ENCODE results near the gene MAPK12. TPM values are rescaled to one million over a fixed set of nuclear protein-coding genes. Genes with fewer than 3 reads are reported as not detected.

MAPK12 gene
- total and polyA plus RNA-seq, 2 donors from 2014 or later = 13.4 to 15.9 TPM

- peaks cover 0 to 5% (median 3%) of the 10 kb centered on the region in 3 donors for H3K4me1 ChIP-seq (ENCODE audit: control insufficient read depth in 2 of 3, insufficient read depth in 2 of 3, low read depth in 1 of 3, low read length in 3 of 3)
- FAIRE-seq (no peak), DNase-seq (no peak)
- TF ChIP-seq CTCF (IDR thresholded peaks at IDR 0.05; ENCODE audit: borderline replicate concordance, extremely low read depth, insufficient read depth) = no peak
- H3K9me3 ChIP-seq (ENCODE audit: control insufficient read depth in 2 of 3, insufficient read depth in 1 of 3, low read length in 3 of 3) = no peaks in the 10 kb centered on the region
- no peak overlapping the region for H3K27ac ChIP-seq (ENCODE audit: low read depth in 2 of 2, low read length in 2 of 2)
- no peak overlapping the region for H3K9ac ChIP-seq (ENCODE audit: low read length in 3 of 3)
- no peaks in the 10 kb centered on the region for H3K27me3 ChIP-seq (ENCODE audit: control insufficient read depth, insufficient read depth, low read length)
- H3K36me3 ChIP-seq (ENCODE audit: control insufficient read depth in 2 of 3, insufficient read depth in 3 of 3, low read length in 3 of 3) = peaks cover 0 to 58% (median 19%) of the 10 kb centered on the region in 3 donors
- intact Hi-C loops (cut with DNase I) = no loop called here
- no peak overlapping the region for H3K4me3 ChIP-seq (ENCODE audit: low read length in 3 of 3)
Measured at GRCh38 chr22:50280022-50280707, 18.7 kb upstream of the MAPK12 start.

- peaks cover 0 to 61% (median 19%) of the 10 kb centered on the region in 3 donors for H3K36me3 ChIP-seq (ENCODE audit: control insufficient read depth in 2 of 3, insufficient read depth in 3 of 3, low read length in 3 of 3)
- TF ChIP-seq CTCF (IDR thresholded peaks at IDR 0.05; ENCODE audit: borderline replicate concordance, extremely low read depth, insufficient read depth) = no peak
- FAIRE-seq = no peak
- H3K4me1 ChIP-seq (ENCODE audit: control insufficient read depth in 2 of 3, insufficient read depth in 2 of 3, low read depth in 1 of 3, low read length in 3 of 3) = peaks cover 0 to 5% (median 3%) of the 10 kb centered on the region in 3 donors
- H3K9ac ChIP-seq (ENCODE audit: low read length in 3 of 3) = no peak overlapping the region
- intact Hi-C loops (cut with DNase I) = no loop called here
- H3K27ac ChIP-seq (ENCODE audit: low read depth in 2 of 2, low read length in 2 of 2) = no peak overlapping the region
- no peak for DNase-seq
- no peak overlapping the region for H3K4me3 ChIP-seq (ENCODE audit: low read length in 3 of 3)
- no peaks in the 10 kb centered on the region for H3K27me3 ChIP-seq (ENCODE audit: control insufficient read depth, insufficient read depth, low read length)
- H3K9me3 ChIP-seq (ENCODE audit: control insufficient read depth in 2 of 3, insufficient read depth in 1 of 3, low read length in 3 of 3) = no peaks in the 10 kb centered on the region
Measured at GRCh38 chr22:50278956-50279619, 17.6 kb upstream of the MAPK12 start.

DNA sequence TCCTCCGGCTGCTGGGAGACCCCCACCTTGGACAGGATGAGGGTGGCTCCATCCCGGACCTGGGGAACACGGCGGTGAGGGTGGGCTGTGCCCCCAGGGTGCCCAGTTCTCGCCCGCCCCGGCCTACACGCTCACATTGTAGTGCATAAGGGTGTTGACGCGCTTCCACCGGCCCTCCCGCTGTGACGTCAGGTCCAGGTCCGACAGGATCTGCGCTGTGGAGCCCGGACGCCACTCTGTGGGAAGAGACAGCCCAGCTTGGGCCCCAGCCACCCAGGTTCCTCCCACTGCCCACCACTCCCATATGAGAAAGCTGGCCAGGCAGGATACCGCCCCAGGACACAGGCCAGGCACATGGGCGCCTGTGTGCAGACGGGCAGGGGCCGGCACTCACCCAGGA lies 17.0 kb upstream of the MAPK12 start:
- Histone ChIP-seq H3K4me3 (ENCODE audit: low read length in 3 of 3) (no peak overlapping the region), H3K4me1 (ENCODE audit: control insufficient read depth in 2 of 3, insufficient read depth in 2 of 3, low read depth in 1 of 3, low read length in 3 of 3) (peaks cover 0 to 5% (median 3%) of the 10 kb centered on the region in 3 donors), H3K27ac (ENCODE audit: low read depth in 2 of 2, low read length in 2 of 2) (no peak overlapping the region), H3K36me3 (ENCODE audit: control insufficient read depth in 2 of 3, insufficient read depth in 3 of 3, low read length in 3 of 3) (peaks cover 0 to 61% (median 19%) of the 10 kb centered on the region in 3 donors), H3K9ac (ENCODE audit: low read length in 3 of 3) (no peak overlapping the region), H3K9me3 (ENCODE audit: control insufficient read depth in 2 of 3, insufficient read depth in 1 of 3, low read length in 3 of 3) (no peaks in the 10 kb centered on the region), H3K27me3 (ENCODE audit: control insufficient read depth, insufficient read depth, low read length) (no peaks in the 10 kb centered on the region)
- DNase-seq (no peak), FAIRE-seq (no peak)
- TF ChIP-seq CTCF (IDR thresholded peaks at IDR 0.05; ENCODE audit: borderline replicate concordance, extremely low read depth, insufficient read depth) = no peak
- intact Hi-C loops (cut with DNase I) = no loop called here
